Kidney (tissue), 14 donors: ENCODE results near the gene SYT11. TPM values are rescaled to one million over a fixed set of nuclear protein-coding genes. Genes with fewer than 3 reads are reported as not detected.
"Not testable (repeated sequence)": the region's sequence is repeated elsewhere in the genome, so short reads cannot be mapped to it uniquely, and the experiment has no call there.

Experiments
- DNase-seq, 5 donors: peaks; one replicate each; pipeline ENCODE4 v3.0.0-alpha.2; 2013 to 2020
- FAIRE-seq: peaks from 2 replicates; lab custom pipeline; 2012; peaks lifted over from hg19 to GRCh38; lab: Jason Lieb, UNC
- H3K27ac ChIP-seq, 2 donors: one replicate each; pipeline ENCODE4 v1.7.0; 2013; ENCODE audit warnings: low read depth in 2 of 2, low read length in 2 of 2, inconsistent platforms in 1 of 2
- H3K27me3 ChIP-seq: one replicate; pipeline ENCODE4 v1.7.1; 2013; ENCODE audit warnings: low read length, inconsistent platforms; ENCODE audit not compliant: control insufficient read depth, insufficient read depth
- H3K36me3 ChIP-seq, 3 donors: one replicate each; pipeline versions ENCODE4 v1.7.0 to v1.7.1; 2013; ENCODE audit warnings: low read length in 3 of 3, control low read depth in 1 of 3, inconsistent platforms in 1 of 3; ENCODE audit not compliant: insufficient read depth in 3 of 3, control insufficient read depth in 2 of 3
- H3K4me1 ChIP-seq, 3 donors: one replicate each; pipeline versions ENCODE4 v1.7.0 to v1.7.1; 2013; ENCODE audit warnings: low read length in 3 of 3, inconsistent platforms in 1 of 3, low read depth in 1 of 3; ENCODE audit not compliant: control insufficient read depth in 2 of 3, insufficient read depth in 2 of 3
- H3K4me3 ChIP-seq, 3 donors: one replicate each; pipeline versions ENCODE4 v1.7.0 to v1.8.1; 2013; ENCODE audit warnings: low read length in 3 of 3, control low read depth in 1 of 3, inconsistent platforms in 1 of 3
- H3K9ac ChIP-seq, 3 donors: one replicate each; pipeline versions ENCODE4 v1.7.0 to v1.7.1; 2013; ENCODE audit warnings: low read length in 3 of 3, control low read depth in 1 of 3, inconsistent platforms in 1 of 3
- H3K9me3 ChIP-seq, 3 donors: one replicate each; pipeline versions ENCODE4 v1.7.0 to v1.7.1; 2013; ENCODE audit warnings: low read length in 3 of 3, control low read depth in 1 of 3, inconsistent platforms in 1 of 3; ENCODE audit not compliant: control insufficient read depth in 2 of 3, insufficient read depth in 1 of 3
- intact Hi-C: fragments of 100-400 bp; cut with DNase I; formaldehyde crosslinking; loops from one replicate; pipeline ENCODE4 v1.11.1; 2022
- polyA plus RNA-seq: library from polyadenylated mRNA; stranded (reverse); fragments of 350-450 nt; fragmentation: Illumina TruSeq; extraction: RNeasy Lipid Tissue Mini Kit (QIAGEN cat#74804); gene quantifications from one replicate; pipeline ENCODE4 v1.2.3, GENCODE V29; 2014; ENCODE audit warnings: low read depth, low replicate concordance; ENCODE audit not compliant: insufficient read depth
- total RNA-seq: library from RNA; stranded (reverse); fragmentation: NEBNext Ultra II Directional; extraction: Animal tissue kit (Norgen Biotek cat#: 25700); gene quantifications from one replicate; pipeline ENCODE4 v1.2.1, GENCODE V29; 2021
- TF ChIP-seq, protein P1 (sequence below): IDR thresholded peaks from 3 replicates; pipeline ENCODE4 v1.5.1; 2012; ENCODE audit warnings: mild to moderate bottlenecking, moderate library complexity, borderline replicate concordance; ENCODE audit not compliant: insufficient read depth; ENCODE audit errors: extremely low read depth
- donor health status: control.
- donor health status: control.
- donor health status: control.
- donor health status: control.
- donor health status: control.
- donor health status: DM: yes; HTN: yes; CAD: no.
- donor health status: Normal renal cell carcinoma (clear cell type).

Gene SYT11
- total and polyA plus RNA-seq, 2 donors from 2014 or later: 8.4 to 16.8 TPM

DNA sequence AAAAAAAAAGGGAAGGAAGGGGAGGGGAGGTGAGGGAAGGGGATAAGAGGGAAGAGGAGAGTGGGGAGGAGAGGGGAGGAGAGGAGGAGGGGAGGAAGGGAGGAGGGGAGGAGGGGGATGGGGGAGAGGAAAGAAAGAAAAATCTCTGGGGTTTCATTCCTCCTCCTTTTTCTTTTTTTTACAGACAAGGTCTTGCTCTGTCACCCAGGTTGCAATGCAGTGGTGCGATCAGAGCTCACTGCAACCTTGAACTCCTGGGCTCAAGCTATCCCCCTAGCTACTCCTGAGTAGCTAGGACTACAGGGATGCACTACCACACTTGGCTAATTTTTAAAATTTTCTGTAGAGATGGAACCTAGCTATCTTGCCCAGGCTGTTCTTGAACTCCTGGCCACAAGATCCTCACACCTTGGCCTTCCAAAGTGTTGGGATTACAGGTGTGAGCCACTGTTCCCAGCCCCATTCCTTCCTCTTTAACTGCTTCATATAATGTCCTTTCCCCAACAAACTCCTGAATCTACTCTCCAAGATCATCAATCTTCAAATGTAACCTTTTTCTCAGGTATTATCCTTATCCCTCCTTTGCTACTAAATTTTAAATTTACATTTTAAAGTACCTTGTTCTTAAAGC lies 25.6 kb upstream of the SYT11 start:
- TF ChIP-seq, protein P1, sequence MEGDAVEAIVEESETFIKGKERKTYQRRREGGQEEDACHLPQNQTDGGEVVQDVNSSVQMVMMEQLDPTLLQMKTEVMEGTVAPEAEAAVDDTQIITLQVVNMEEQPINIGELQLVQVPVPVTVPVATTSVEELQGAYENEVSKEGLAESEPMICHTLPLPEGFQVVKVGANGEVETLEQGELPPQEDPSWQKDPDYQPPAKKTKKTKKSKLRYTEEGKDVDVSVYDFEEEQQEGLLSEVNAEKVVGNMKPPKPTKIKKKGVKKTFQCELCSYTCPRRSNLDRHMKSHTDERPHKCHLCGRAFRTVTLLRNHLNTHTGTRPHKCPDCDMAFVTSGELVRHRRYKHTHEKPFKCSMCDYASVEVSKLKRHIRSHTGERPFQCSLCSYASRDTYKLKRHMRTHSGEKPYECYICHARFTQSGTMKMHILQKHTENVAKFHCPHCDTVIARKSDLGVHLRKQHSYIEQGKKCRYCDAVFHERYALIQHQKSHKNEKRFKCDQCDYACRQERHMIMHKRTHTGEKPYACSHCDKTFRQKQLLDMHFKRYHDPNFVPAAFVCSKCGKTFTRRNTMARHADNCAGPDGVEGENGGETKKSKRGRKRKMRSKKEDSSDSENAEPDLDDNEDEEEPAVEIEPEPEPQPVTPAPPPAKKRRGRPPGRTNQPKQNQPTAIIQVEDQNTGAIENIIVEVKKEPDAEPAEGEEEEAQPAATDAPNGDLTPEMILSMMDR: no peak
- Histone ChIP-seq H3K4me1 (peaks cover 0 to 2% (median 0%) of the 10 kb centered on the region in 3 donors), H3K27me3 (no peaks in the 10 kb centered on the region), H3K4me3 (no peak overlapping the region), H3K27ac (no peak overlapping the region), H3K9me3 (no peaks in the 10 kb centered on the region), H3K36me3 (peaks cover 0 to 2% (median 0%) of the 10 kb centered on the region in 3 donors), H3K9ac (no peak overlapping the region)
- intact Hi-C loops: no loop called here
- FAIRE-seq (no peak), DNase-seq (no peak)

DNA sequence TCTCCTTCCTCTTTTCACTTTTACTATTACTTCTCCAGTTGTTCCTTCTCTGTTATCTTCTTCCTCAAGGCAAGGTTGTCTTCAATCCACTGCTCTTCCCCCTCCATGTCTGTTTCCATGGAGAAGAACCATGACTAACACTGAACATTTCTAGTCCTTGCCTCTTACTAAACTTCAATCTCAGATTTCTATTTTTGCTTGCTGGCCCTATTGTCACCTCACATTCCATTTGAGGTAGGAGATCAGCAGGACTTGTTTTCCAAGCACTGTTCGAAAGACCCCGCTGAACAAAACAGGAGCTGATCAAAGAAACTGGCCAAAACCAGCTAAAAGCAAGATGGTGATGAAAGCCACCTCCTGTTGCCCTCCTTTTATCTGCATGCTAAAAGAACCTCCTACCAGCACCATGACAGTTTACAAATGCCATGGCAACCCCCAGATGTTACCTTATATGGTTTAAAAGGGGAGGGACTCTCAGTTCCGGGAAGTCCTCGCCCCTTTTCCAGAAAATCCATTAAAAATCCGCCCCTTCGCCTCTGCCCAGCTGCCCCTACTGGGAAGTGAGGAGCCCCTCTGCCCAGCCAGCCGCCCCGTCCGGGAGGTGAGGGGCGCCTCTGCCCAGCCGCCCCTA lies 25.0 kb upstream of the SYT11 start:
- no peaks in the 10 kb centered on the region for H3K9me3 ChIP-seq
- no peak for FAIRE-seq

DNA sequence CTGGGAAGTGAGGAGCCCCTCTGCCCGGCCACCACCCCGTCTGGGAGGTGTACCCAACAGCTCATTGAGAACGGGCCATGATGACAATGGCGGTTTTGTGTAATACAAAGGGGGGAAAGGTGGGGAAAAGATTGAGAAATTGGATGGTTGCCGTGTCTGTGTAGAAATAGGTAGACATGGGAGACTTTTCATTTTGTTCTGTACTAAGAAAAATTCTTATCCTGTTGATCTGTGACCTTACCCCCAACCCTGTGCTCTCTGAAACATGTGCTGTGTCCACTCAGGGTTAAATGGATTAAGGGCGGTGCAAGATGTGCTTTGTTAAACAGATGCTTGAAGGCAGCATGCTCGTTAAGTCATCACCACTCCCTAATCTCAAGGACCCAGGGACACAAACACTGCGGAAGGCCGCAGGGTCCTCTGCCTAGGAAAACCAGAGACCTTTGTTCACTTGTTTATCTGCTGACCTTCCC lies 24.4 kb upstream of the SYT11 start:
- not testable (repeated sequence) for FAIRE-seq, DNase-seq, H3K9ac ChIP-seq

More for the DNA sequence above, 25.0 kb upstream of the SYT11 start:
- H3K9ac ChIP-seq: no peak overlapping the region
- no peak overlapping the region for H3K4me3 ChIP-seq
- no peaks in the 10 kb centered on the region for H3K27me3 ChIP-seq
- peak in 1 of 5 donors; percentile 60 for DNase-seq
- peaks cover 0 to 2% (median 0%) of the 10 kb centered on the region in 3 donors for H3K36me3 ChIP-seq
- H3K27ac ChIP-seq: no peak overlapping the region
- TF ChIP-seq, protein P1: no peak
- no peaks in the 10 kb centered on the region for H3K4me1 ChIP-seq
- intact Hi-C loops: no loop called here

DNA sequence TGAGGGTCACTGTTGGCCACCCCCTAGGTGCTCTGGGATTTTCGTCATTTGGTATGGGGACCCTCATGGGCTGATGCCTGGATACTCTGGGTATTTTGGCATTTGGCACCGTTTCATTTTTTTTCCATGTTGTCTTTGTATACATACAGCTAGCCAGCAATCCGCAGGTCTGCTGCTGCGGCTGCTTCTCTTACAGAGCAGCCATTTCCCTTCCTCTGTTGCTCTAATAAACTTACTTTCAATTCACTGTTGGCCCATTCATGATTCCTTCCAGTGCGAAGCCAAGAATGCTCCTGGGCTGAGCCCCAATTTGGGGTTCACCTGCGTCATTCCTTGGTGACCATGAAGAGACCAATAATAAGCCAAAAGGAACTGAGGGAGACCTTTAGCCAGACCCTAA lies 23.8 kb upstream of the SYT11 start:
- H3K36me3 ChIP-seq: peaks cover 0 to 2% (median 0%) of the 10 kb centered on the region in 3 donors
- DNase-seq: no peak
- H3K27me3 ChIP-seq: no peaks in the 10 kb centered on the region
- FAIRE-seq: no peak
- no peak overlapping the region for H3K4me3 ChIP-seq
- TF ChIP-seq, protein P1: no peak
- H3K9me3 ChIP-seq: no peaks in the 10 kb centered on the region
- H3K9ac ChIP-seq: no peak overlapping the region
- intact Hi-C loops: no loop called here
- no peaks in the 10 kb centered on the region for H3K4me1 ChIP-seq
- H3K27ac ChIP-seq: no peak overlapping the region

More for the DNA sequence above, 24.4 kb upstream of the SYT11 start:
- intact Hi-C loops, H3K36me3 ChIP-seq, H3K4me1 ChIP-seq, H3K27ac ChIP-seq, H3K9me3 ChIP-seq, H3K27me3 ChIP-seq, H3K4me3 ChIP-seq: not testable (repeated sequence)
